Transverse colon (tissue), 4 donors: Measurements from ENCODE around the gene IBA57. TPM values are rescaled to one million over a fixed set of nuclear protein-coding genes. Genes with fewer than 3 reads are reported as not detected.

Experiments used
- DNase-seq: peaks from one replicate; pipeline ENCODE4 v3.0.0-alpha.2; 2019
- H3K27ac ChIP-seq, 4 donors: fragments of 200-600 bp; sonication (generic); 2 replicates each; pipeline ENCODE4 v1.5.1; 2016 to 2018; ENCODE audit warnings: inconsistent platforms in 4 of 4
- H3K27me3 ChIP-seq: fragments of 200-600 bp; sonication (generic); 2 replicates; pipeline ENCODE4 v1.5.1; 2017; ENCODE audit warnings: inconsistent platforms
- H3K36me3 ChIP-seq, 4 donors: fragments of 200-600 bp; sonication (generic); 2 replicates each; pipeline ENCODE4 v1.5.1; 2017 to 2019; ENCODE audit warnings: inconsistent platforms in 4 of 4
- H3K4me1 ChIP-seq, 4 donors: fragments of 200-600 bp; sonication (generic); 2 replicates each; pipeline ENCODE4 v1.5.1; 2017 to 2020; ENCODE audit warnings: inconsistent platforms in 4 of 4
- H3K4me3 ChIP-seq, 4 donors: fragments of 200-600 bp; sonication (generic); 1 replicate in 1 of 4; 2 replicates in 3 of 4; pipeline versions ENCODE4 v1.5.1 to v1.6.1; 2017 to 2019; ENCODE audit warnings: inconsistent platforms in 4 of 4
- H3K9me3 ChIP-seq, 2 donors: fragments of 200-600 bp; sonication (generic); 2 replicates each; pipeline ENCODE4 v1.5.1; 2017 to 2019; ENCODE audit warnings: inconsistent platforms in 2 of 2
- CTCF ChIP-seq, 5 experiments: fragments of 200-600 bp in 3 of 5; fragments of 450-650 bp in 2 of 5; sonication (generic) in 3 of 5; IDR thresholded peaks; 1 replicate in 2 of 5; 2 replicates in 3 of 5; pipeline ENCODE4 v1.5.1; 2016 to 2017; ENCODE audit warnings: antibody characterized with exemption in 5 of 5, inconsistent platforms in 3 of 5, mild to moderate bottlenecking in 2 of 5, moderate library complexity in 1 of 5
- EP300 ChIP-seq: sonication (generic); formaldehyde crosslinking; IDR thresholded peaks from one replicate; pipeline ENCODE4 v1.6.1; 2017; ENCODE audit warnings: antibody characterized with exemption, low read depth
- POLR2A ChIP-seq: fragments of 450-650 bp; IDR thresholded peaks from one replicate; pipeline ENCODE4 v1.6.1; 2016; ENCODE audit warnings: antibody characterized with exemption, mild to moderate bottlenecking, moderate library complexity
- POLR2AphosphoS5 ChIP-seq, 3 donors: sonication (generic); formaldehyde crosslinking; IDR thresholded peaks; one replicate each; pipeline ENCODE4 v1.6.1; 2016; ENCODE audit warnings: antibody characterized with exemption in 3 of 3
- WGBS, 2 donors: methylation state at CpG; one replicate each; pipeline ENCODE4 v1.1.5; 2018; ENCODE audit warnings: low coverage in 1 of 2; 5-methylcytosine and 5-hydroxymethylcytosine counted together
- in situ Hi-C, 4 donors: fragments of 200-750 bp; cut with MboI; loops; one replicate each; pipeline versions ENCODE4 v1.15.0 to v1.15.1; 2017; ENCODE audit warnings: low sequenced_read_pairs in 3 of 4, low pct_ligation_motif_present in 1 of 4, low pct_unique_long_range_greater_than_20kb in 1 of 4
- intact Hi-C: fragments of 100-400 bp; cut with DNase I; formaldehyde crosslinking; loops from one replicate; pipeline ENCODE4 v1.15.1; 2023; ENCODE audit warnings: low total_unique reads
- total RNA-seq, 4 donors: library from RNA; depleted of rRNA; stranded (reverse); fragments of >200 nt; gene quantifications; one replicate each; pipeline ENCODE4 v1.1.0, GENCODE V29; 2016

Gene IBA57
- total RNA-seq, 4 donors from 2014 or later, result 7.5 to 13.5 (median 10.4) TPM

DNA sequence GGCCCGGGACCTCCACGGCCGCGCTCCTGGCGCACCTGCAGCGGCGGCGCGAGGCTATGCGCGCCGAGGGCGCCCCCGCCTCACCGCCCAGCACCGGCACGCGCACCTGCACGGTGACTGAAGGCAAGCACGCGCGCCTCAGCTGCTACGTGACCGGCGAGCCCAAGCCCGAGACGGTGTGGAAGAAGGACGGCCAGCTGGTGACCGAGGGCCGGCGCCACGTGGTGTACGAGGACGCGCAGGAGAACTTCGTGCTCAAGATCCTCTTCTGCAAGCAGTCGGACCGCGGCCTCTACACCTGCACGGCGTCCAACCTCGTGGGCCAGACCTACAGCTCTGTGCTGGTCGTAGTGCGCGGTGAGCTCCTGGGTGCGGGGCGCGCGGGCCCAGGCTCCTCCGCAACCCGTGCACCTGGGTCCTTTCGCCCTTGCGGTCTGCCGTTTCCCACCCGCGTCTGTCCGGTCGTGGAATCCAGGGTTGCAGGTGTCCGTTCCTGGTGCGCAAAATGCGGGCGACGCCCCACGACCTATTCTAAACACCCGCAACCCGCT lies 46.9 kb downstream of the IBA57 start:
- intact Hi-C loops (no loop called here), in situ Hi-C loops (no loop called here)
- H3K27me3 ChIP-seq, result peaks cover 14% of the 10 kb centered on the region

GRCh38 chr1:228212966-228213844 lies 47.6 kb downstream of the IBA57 start:
- 0 to 1% methylated on average over 4 to 25 of the region's 67 CpGs for WGBS, 2 donors

More for the DNA sequence above, 46.9 kb downstream of the IBA57 start:
- 64% methylated on average over 49 of the region's 66 CpGs; no CpG with 5 or more reads in 1 of the 2 donors for WGBS, 2 donors
- no peak for TF ChIP-seq POLR2A
- no peak for TF ChIP-seq CTCF (IDR thresholded peaks at IDR 0.05)
- no peak for TF ChIP-seq POLR2AphosphoS5 (IDR thresholded peaks at IDR 0.05)
- TF ChIP-seq EP300, result no peak
- no peaks in the 10 kb centered on the region for H3K9me3 ChIP-seq
- no peaks in the 10 kb centered on the region for H3K36me3 ChIP-seq
- peaks cover 0 to 15% (median 11%) of the 10 kb centered on the region in 4 donors for H3K4me1 ChIP-seq
- DNase-seq, result no peak
- H3K4me3 ChIP-seq, result peak overlapping the region in 1 of 4 donors; percentile 55
- H3K27ac ChIP-seq, result no peak overlapping the region

GRCh38 chr1:228213917-228214808 lies 48.6 kb downstream of the IBA57 start:
- no peaks in the 10 kb centered on the region for H3K36me3 ChIP-seq
- WGBS, 2 donors, result 65% methylated on average over 40 of the region's 48 CpGs; no CpG with 5 or more reads in 1 of the 2 donors
- H3K4me3 ChIP-seq, result peak overlapping the region in 3 of 4 donors; percentile 27 to 55 (median 33)
- TF ChIP-seq POLR2A, result no peak
- TF ChIP-seq POLR2AphosphoS5 (IDR thresholded peaks at IDR 0.05), result no peak
- TF ChIP-seq CTCF (IDR thresholded peaks at IDR 0.05), result no peak
- no peak for TF ChIP-seq EP300
- H3K27me3 ChIP-seq, result peaks cover 3% of the 10 kb centered on the region
- DNase-seq, result no peak
- no peak overlapping the region for H3K27ac ChIP-seq
- intact Hi-C loops, result no loop called here
- in situ Hi-C loops, result no loop called here
- no peaks in the 10 kb centered on the region for H3K9me3 ChIP-seq
- H3K4me1 ChIP-seq, result peaks cover 0 to 15% (median 11%) of the 10 kb centered on the region in 4 donors

More at GRCh38 chr1:228212966-228213844, 47.6 kb downstream of the IBA57 start:
- in situ Hi-C loops, result no loop called here
- intact Hi-C loops, result no loop called here
- no peaks in the 10 kb centered on the region for H3K9me3 ChIP-seq
- DNase-seq, result peak; percentile 91
- H3K4me3 ChIP-seq, result peak overlapping the region; percentile 3 to 55 (median 30)
- no peaks in the 10 kb centered on the region for H3K36me3 ChIP-seq
- H3K4me1 ChIP-seq, result peaks cover 0 to 15% (median 11%) of the 10 kb centered on the region in 4 donors
- H3K27ac ChIP-seq, result peak overlapping the region; percentile 15 to 44 (median 34)
- H3K27me3 ChIP-seq, result peaks cover 6% of the 10 kb centered on the region
- TF ChIP-seq POLR2AphosphoS5 (IDR thresholded peaks at IDR 0.05) (peak in 1 of 3 donors; percentile 39), CTCF (IDR thresholded peaks at IDR 0.05) (peak; percentile 39 to 61 (median 50)), POLR2A (no peak), EP300 (no peak)
